HFFc6 (cell line): ENCODE data around the gene ST8SIA4. TPM values are rescaled to one million over a fixed set of nuclear protein-coding genes. Genes with fewer than 3 reads are reported as not detected.

ENCODE experiments used
- DNase-seq: peaks from one replicate; pipeline ENCODE4 v3.0.0-alpha.2; 2018
- H3K27ac Mint-ChIP-seq: 2 replicates; pipeline ENCODE4 v1.8.0; 2020; ENCODE audit warnings: mild to moderate bottlenecking, mixed read lengths
- H3K27me3 Mint-ChIP-seq: 2 replicates; pipeline ENCODE4 v1.8.0; 2021; ENCODE audit warnings: mild to moderate bottlenecking, moderate library complexity, mixed read lengths; ENCODE audit not compliant: insufficient read depth
- H3K36me3 Mint-ChIP-seq: 2 replicates; pipeline ENCODE4 v1.8.0; 2021; ENCODE audit warnings: low read depth, mixed read lengths
- H3K4me1 Mint-ChIP-seq: 2 replicates; pipeline ENCODE4 v1.8.0; 2020; ENCODE audit warnings: low read depth, mixed read lengths
- H3K4me3 Mint-ChIP-seq: 2 replicates; pipeline ENCODE4 v1.8.0; 2020; ENCODE audit warnings: mild to moderate bottlenecking, moderate library complexity, mixed read lengths
- H3K9me3 Mint-ChIP-seq: 2 replicates; pipeline ENCODE4 v1.8.0; 2020; ENCODE audit warnings: mild to moderate bottlenecking, mixed read lengths
- CTCF ChIP-seq: fragments of 200-600 bp; sonication (generic); IDR thresholded peaks from 2 replicates; pipeline ENCODE4 v1.5.0; 2021; ENCODE audit warnings: antibody characterized with exemption, mild to moderate bottlenecking
- total RNA-seq, 6 experiments: library from RNA; stranded (reverse); fragmentation: NEBNext Ultra II Directional; extraction: Animal tissue kit (Norgen Biotek cat#: 25700); gene quantifications; 2 replicates in 1 of 6; 3 replicates in 5 of 6; pipeline ENCODE4 v1.2.3, GENCODE V29; 2021

Gene ST8SIA4
- total RNA-seq, 6 experiments from 2014 or later: not detected

DNA sequence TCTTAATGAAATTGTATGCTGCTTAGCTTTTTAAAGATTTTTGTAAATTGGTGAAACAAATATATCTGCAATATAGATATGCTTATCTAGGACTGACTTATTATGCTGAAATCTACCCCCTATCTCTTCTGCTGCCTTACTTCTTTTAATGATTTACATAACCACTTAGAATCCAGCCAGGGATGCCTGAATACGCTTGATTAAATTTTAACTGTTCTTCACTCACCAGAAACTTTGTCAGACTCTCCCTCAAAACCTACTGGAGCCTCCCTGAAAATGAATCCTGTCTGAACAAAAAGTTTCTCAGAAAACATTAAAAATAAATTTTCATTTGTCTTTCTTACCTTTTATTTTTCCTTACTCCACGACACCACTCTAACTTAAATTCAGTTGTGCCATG, 111.7 kb downstream of the ST8SIA4 start:
- H3K4me3 Mint-ChIP-seq: no peak overlapping the region
- DNase-seq: no peak
- H3K36me3 Mint-ChIP-seq: no peaks in the 10 kb centered on the region
- no peak overlapping the region for H3K27ac Mint-ChIP-seq
- H3K27me3 Mint-ChIP-seq: no peaks in the 10 kb centered on the region; the same call in 1 of the 2 replicates
- no peaks in the 10 kb centered on the region; the same call in 1 of the 2 replicates for H3K9me3 Mint-ChIP-seq
- no peak for TF ChIP-seq CTCF
- H3K4me1 Mint-ChIP-seq: no peaks in the 10 kb centered on the region

GRCh38 chr5:100790951-100791350, 112.1 kb downstream of the ST8SIA4 start:
- Mint-ChIP-seq H3K27me3 (no peaks in the 10 kb centered on the region; the same call in 1 of the 2 replicates), H3K4me1 (no peaks in the 10 kb centered on the region), H3K9me3 (no peaks in the 10 kb centered on the region; the same call in 1 of the 2 replicates), H3K27ac (no peak overlapping the region), H3K36me3 (no peaks in the 10 kb centered on the region), H3K4me3 (no peak overlapping the region)
- no peak for TF ChIP-seq CTCF
- DNase-seq: no peak

DNA sequence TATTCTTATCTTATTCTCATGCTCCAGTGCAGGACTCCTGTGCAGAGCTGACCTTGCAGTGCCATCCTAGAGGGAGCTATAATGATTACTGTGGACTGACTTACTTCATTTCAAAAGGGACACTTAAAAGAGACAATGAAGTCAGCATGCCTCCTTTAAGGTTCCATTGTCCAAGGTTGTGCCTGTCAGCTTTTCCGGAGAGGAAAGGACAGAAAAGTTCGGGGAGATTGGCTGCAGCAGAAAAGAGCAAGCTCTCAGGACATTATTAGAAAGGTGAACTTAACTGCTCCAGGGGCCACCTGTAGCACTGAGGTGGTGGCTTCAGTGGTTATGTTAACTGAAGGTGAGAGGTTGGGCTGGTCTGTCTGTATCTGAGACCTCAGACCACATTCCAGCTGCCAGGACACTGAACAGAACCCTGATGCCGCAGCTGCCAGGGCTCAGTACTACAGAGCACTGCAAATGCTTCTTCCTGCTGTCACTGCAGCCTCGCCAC, 112.9 kb downstream of the ST8SIA4 start:
- Mint-ChIP-seq H3K27ac (no peak overlapping the region), H3K9me3 (no peaks in the 10 kb centered on the region; the same call in 1 of the 2 replicates), H3K4me3 (no peak overlapping the region), H3K4me1 (no peaks in the 10 kb centered on the region), H3K36me3 (no peaks in the 10 kb centered on the region), H3K27me3 (no peaks in the 10 kb centered on the region; the same call in 1 of the 2 replicates)
- no peak; the same call in 1 of the 2 replicates for TF ChIP-seq CTCF
- no peak for DNase-seq

- TF ChIP-seq CTCF: no peak
- no peak overlapping the region for H3K27ac Mint-ChIP-seq
These were observed 113.4 kb downstream of the ST8SIA4 start for GRCh38 chr5:100789694-100790093.

DNA sequence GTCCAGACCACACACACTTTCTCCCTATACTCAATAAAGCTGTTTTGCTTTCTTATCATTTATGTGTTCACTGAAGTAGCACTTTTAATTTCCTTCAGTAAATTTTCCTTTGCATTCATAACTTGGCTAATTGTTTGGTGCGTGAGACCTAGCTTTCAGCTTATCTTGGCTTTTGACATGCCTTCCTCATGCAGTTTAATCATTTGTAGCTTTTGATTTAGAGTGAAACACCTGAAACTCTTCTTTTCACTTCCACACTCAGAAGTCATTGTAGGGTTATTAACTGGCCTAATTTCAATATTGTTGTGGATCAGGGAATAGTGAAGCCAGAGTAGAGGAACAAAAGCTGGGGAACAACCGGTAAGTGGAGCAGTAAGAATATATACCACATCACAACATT, 114.7 kb downstream of the ST8SIA4 start:
- Mint-ChIP-seq H3K36me3 (no peaks in the 10 kb centered on the region), H3K4me3 (no peak overlapping the region), H3K27me3 (peaks cover 4% of the 10 kb centered on the region; the same call in 1 of the 2 replicates), H3K9me3 (no peaks in the 10 kb centered on the region; the same call in 1 of the 2 replicates), H3K4me1 (no peaks in the 10 kb centered on the region), H3K27ac (no peak overlapping the region)
- no peak for DNase-seq
- no peak for TF ChIP-seq CTCF

More at GRCh38 chr5:100789694-100790093, 113.4 kb downstream of the ST8SIA4 start:
- peaks cover 4% of the 10 kb centered on the region; the same call in 1 of the 2 replicates for H3K27me3 Mint-ChIP-seq
- H3K9me3 Mint-ChIP-seq: no peaks in the 10 kb centered on the region; the same call in 1 of the 2 replicates
- H3K4me3 Mint-ChIP-seq: no peak overlapping the region
- no peaks in the 10 kb centered on the region for H3K36me3 Mint-ChIP-seq
- H3K4me1 Mint-ChIP-seq: no peaks in the 10 kb centered on the region
- DNase-seq: no peak
